ENCODE measurements around the gene FBF1.
"Not testable (repeated sequence)": the region's sequence is repeated elsewhere in the genome, so short reads cannot be mapped to it uniquely, and the experiment has no call there.

FBF1 gene

DNA sequence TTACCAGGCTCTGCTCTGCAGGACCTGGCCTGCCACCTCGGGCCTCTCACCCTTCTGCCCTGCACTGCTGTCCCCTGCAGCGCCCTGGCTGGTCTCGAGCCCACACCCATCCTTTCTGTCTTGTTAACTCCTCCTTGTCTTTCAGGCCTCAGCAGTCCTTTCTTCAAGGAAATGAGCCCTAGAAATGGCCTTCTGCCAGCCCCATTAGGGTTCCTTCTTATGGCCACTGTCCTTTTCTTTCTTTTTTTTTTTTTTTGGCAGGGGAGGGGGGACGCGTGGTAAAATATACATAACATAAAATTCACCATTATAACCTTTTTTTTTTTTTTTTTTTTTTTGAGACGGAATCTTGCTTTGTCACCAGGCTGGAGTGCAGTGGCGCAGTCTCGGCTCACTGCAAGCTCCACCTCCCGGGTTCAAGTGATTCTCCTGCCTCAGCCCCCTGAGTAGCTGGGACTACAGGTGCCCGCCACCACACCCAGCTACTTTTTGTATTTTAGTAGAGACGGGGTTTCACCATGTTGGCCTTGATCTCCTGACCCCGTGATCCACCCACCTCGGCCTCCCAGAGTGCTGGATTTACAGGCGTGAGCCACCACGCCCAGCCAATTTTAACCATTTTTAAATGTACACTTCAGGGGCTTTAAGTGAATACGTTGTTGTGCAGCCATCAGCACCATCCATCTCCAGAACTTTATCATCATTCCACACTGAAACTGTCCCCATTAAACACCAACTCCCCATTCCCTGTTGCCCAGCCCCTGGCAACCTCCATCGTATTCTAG lies 75.2 kb downstream of the FBF1 start:
- ATAC-seq, H3K27me3 Mint-ChIP-seq, H3K9me3 Mint-ChIP-seq, H3K4me3 Mint-ChIP-seq, H3K36me3 Mint-ChIP-seq: not testable (repeated sequence)
- H3K4me1 Mint-ChIP-seq = peaks cover 17% of the 10 kb centered on the region
- peak overlapping the region; percentile 76 for H3K27ac Mint-ChIP-seq

DNA sequence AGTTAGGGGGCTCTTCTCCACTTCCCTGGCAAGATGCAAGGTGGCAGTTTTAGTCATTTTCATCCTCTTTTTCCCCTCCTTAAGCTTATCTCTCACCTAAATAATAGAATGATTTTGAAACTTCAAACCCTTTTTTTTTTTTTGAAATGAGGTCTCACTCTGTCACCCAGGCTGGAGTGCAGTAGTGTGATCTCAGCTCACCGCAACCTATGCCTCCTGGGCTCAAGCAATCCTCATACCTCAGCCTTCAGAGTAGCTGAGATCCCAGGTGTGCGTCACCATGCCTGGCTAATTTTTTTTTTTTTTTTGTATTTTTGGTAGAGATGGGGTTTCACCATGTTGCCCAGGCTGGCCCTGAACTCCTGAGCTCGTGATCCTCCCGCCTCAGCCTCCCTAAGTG lies 76.0 kb downstream of the FBF1 start:
- H3K4me3 Mint-ChIP-seq, H3K9me3 Mint-ChIP-seq, H3K27me3 Mint-ChIP-seq, H3K36me3 Mint-ChIP-seq: not testable (repeated sequence)
- H3K27ac Mint-ChIP-seq = peak overlapping the region; percentile 76
- peak; percentile 31 for ATAC-seq
- H3K4me1 Mint-ChIP-seq = peaks cover 17% of the 10 kb centered on the region

DNA sequence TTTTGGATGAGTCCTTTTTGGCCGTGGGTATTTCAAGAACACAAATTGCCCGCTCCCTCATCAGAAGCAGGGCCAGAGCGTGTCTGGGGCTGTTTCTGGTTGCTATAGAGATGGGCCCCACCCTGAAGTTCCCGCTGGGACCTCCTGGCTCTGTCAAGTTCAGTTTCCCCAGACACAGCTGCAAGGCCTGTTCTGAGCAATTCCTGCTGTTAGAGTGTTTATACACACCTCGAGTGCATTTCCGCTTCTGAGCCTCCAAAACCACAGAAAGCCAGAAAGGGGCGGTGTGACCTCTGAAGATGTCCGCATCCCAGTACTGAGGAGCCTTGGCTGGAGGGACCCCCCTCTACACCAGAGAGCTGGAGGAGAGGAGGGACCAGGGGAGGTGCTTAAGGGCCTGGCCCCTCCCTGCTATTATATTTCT lies 76.4 kb downstream of the FBF1 start:
- Mint-ChIP-seq H3K27me3 (no peaks in the 10 kb centered on the region), H3K4me3 (no peak overlapping the region)

DNA sequence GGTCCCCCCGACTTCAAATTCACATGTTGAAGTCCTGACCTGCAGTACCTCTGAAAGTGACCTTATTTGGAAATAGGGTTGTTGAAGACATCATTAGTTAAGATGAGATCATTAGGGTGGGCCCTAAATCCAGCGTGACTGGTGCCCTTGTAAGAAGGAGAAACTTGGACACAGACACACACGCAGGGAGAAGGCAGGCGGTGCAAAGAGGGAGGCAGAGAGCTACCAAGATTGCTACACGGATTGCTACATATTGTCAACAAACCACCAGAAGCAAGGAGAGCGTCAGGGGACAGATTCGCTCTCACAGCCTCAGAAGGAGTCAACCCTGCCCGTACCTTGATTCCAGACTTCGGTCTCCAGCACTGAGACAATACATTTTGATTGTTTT lies 78.9 kb downstream of the FBF1 start:
- ATAC-seq = no peak
- Mint-ChIP-seq H3K4me3 (no peak overlapping the region), H3K4me1 (peaks cover 33% of the 10 kb centered on the region), H3K27ac (peak overlapping the region; percentile 71), H3K36me3 (no peaks in the 10 kb centered on the region), H3K27me3 (no peaks in the 10 kb centered on the region), H3K9me3 (no peaks in the 10 kb centered on the region)

More for the DNA sequence above, 76.4 kb downstream of the FBF1 start:
- peaks cover 17% of the 10 kb centered on the region for H3K4me1 Mint-ChIP-seq
- H3K36me3 Mint-ChIP-seq = no peaks in the 10 kb centered on the region
- no peaks in the 10 kb centered on the region for H3K9me3 Mint-ChIP-seq
- H3K27ac Mint-ChIP-seq = peak overlapping the region; percentile 76
- ATAC-seq = peak; percentile 93

Measured in stimulated activated memory B cell treated with anti-CD40 and anti-IgM and Interleukin-4, amounts not matched to agents 10 μg/mL and 1 μg/mL and 100 μg/mL, for 72 hours (primary cell).